Measurements from ENCODE around the gene SLC2A1.

Gene SLC2A1

DNA sequence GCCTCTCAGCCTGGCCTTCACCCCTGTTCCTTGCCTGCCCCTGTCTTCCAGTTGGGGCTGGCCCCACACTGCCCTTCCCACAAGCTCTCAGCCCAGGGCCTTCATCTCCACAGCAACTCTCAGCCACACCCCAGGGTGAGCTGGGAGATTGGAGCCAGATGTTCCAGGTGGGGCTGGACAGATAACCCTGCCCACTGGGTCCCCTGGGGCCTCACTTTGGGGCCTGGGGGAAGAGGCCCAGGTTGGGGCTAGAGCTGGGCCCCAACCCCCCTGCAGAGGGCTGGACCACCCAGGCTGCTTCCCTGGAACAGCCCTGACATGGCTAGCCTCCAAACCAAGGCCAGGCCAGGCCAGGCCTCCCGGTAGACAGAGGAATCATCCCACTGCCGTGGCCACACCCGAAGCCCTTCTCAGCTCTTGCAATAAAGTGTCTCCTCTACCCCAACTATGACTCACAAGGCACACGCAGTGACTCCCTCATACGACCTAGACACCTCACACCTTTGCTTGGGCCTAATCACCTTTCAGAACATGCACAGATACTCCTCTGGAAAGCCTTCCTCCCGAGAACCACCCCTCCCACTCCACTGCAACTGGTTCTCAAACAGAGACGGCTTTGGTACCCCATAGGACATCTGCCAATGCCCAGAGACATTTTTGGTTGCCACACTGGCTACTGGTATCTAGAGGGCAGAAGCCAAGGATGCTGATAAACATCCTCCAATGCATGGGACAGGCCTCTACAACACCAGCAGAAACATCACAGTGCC lies 22.2 kb downstream of the SLC2A1 start:
- peak; percentile 98 for TF ChIP-seq GATA1 (IDR thresholded peaks at IDR 0.05; ENCODE audit: low read depth, low read length)
- peak; percentile 53 for TF ChIP-seq POLR2A (IDR thresholded peaks at IDR 0.05; ENCODE audit: low read length)

DNA sequence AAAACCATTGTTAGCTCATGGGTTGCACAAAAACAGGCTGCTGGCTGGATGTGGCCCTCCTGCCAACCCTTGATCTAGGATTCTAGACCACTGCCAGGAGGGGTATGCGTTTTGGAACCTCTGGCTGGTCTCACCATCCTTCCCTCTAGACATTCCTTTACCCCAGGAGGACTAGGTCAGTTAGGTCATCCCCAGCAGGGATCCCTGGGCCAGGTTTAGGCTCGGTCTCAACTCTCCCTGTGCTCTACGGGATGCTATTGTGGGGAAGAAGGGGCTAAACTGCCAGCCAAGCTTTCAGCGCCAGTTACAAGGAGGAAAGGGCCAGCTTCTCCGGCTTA lies 22.7 kb downstream of the SLC2A1 start:
- TF ChIP-seq POLR2A (IDR thresholded peaks at IDR 0.05; ENCODE audit: low read length) (no peak), GATA1 (IDR thresholded peaks at IDR 0.05; ENCODE audit: low read depth, low read length) (no peak)
- DNase-seq: no peak

More for the DNA sequence above, 22.2 kb downstream of the SLC2A1 start:
- peak; percentile 97 to 99 for DNase-seq

DNA sequence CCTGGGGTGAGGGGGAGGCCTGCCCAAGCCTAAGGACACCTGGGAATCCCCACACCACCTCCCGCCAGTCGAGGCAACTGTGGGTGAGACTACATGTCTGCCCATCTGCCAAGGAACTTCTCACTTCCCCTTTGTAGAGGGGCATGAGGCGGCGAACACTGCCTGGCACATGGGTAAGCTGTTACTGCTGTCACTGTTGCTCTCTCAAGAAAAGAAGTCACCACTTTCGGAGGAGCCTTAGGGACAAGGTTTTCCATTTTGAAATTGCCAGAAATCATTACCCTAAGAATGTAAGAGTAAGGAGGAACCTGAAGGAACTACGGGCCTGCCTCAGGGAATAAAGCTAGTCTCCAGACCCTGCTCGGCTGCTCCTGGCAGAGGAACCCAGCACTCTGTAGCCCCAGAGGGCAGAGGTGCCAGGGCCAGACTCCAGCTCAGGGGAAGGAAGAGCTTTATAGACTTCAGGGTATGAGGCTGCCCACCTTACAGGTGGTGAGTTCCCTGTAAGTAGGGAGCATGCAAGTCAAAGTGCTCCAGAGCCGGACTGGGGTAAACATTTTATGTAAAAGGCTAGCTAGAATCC lies 23.3 kb downstream of the SLC2A1 start:
- no peak for DNase-seq
- TF ChIP-seq POLR2A (IDR thresholded peaks at IDR 0.05; ENCODE audit: low read length) (no peak), GATA1 (IDR thresholded peaks at IDR 0.05; ENCODE audit: low read depth, low read length) (no peak)

DNA sequence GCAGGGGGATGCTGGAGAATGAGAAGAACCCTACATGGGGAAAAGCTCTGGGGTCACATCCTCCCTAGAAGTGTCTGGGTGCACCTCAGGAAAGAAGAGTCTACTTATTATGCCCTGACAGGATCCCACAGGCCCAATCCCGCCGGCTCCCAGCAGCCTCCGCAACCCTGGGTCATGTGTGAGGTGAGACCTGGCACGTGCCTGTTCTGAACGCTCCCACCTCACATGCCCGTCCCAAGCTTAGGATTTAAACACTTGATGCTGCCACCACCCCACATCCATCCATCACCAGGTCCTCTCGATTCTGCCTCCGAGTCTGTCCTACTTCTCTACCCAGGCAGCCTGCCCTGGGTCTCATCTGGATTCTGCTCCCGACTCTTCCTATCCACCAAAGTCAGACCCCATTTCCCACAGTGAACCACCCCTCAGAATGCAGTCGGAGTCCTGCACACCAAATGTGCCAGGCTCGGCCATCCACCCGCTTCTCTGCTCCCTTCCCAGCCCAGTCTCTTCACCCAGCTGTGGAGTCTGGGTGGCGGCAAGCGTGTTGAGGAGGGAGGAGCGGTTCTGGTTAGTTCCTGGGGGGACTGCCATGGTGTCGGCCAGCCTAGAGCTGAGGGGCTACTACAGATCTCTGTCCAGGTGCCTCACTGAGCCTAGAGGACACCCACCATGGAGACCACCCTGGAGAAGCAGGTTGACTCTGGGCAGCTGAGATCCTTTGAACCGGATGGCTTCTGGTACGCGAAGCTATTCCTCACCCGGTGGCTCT lies 23.9 kb downstream of the SLC2A1 start:
- DNase-seq: no peak
- no peak for TF ChIP-seq GATA1 (IDR thresholded peaks at IDR 0.05; ENCODE audit: low read depth, low read length)
- no peak for TF ChIP-seq POLR2A (IDR thresholded peaks at IDR 0.05; ENCODE audit: low read length)

DNA sequence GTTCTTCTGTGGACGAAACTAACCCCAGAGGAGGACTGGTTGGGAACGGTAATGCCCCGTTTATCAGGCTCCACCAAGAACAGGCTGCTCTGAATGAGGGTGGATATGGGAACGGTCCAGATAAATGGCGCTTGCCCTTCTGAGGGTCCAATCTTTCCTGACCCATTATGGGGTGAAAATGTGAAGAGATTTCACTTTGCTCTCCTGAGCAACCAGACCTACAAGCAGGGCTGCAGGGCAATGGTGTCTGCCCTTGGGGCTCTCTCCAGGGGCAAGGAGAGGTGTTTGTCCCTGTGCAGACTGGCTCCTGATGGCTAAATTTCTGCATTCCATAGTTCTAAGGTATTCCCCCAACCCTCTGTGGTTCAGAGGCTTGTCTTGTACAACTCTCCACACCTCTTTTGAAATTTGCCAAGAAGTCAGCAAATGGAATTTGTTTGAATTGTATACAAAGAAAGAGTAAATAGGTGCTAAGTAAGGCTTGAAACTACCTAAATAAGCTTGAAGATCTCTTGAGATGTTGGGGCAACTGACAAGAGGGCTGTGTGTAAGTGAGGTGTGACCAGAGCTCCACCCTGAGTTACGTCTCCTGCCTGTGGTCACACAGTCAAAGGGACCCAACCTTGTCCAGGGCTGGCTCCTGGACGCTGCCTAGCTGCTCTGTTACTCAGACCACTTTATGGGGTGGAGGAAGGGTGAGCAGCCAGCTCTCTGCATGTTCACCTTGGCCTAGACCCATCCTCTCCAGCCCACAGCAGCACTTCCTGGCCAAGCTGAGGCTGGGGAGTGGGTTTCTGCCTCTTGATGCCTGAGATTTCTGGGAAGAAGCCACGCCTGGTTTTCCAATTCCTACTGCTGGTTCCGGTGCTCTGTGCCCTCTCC lies 24.8 kb downstream of the SLC2A1 start:
- DNase-seq: no peak
- TF ChIP-seq GATA1 (IDR thresholded peaks at IDR 0.05; ENCODE audit: low read depth, low read length) (no peak), POLR2A (IDR thresholded peaks at IDR 0.05; ENCODE audit: low read length) (peak; percentile 14)

DNA sequence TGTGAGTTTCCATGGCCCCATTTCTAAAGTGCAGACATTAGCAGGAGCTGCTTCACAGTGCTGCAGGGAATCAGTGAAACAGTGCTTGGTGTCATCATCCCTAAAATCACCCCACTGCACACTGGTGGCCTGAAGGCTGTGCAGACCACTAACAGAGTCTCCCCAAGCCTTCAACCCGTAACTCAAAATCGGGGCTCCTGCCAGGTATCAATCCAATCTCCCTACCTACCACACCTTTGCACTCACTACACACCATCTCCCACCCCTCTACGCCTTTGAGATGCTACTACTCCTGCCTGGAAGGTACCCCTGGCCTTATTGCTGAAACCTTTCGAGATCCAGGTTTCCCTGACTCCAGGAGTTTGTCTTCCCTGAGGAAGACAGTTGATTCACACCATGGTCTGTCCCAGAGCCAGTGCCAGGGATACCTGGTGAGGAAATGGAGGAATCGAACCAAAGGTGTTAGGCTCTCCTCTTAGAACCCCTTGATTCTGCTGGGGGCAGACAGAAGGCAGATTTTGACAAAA lies 25.5 kb downstream of the SLC2A1 start:
- DNase-seq: no peak
- TF ChIP-seq GATA1 (IDR thresholded peaks at IDR 0.05; ENCODE audit: low read depth, low read length): no peak
- TF ChIP-seq POLR2A (IDR thresholded peaks at IDR 0.05; ENCODE audit: low read length): no peak

DNA sequence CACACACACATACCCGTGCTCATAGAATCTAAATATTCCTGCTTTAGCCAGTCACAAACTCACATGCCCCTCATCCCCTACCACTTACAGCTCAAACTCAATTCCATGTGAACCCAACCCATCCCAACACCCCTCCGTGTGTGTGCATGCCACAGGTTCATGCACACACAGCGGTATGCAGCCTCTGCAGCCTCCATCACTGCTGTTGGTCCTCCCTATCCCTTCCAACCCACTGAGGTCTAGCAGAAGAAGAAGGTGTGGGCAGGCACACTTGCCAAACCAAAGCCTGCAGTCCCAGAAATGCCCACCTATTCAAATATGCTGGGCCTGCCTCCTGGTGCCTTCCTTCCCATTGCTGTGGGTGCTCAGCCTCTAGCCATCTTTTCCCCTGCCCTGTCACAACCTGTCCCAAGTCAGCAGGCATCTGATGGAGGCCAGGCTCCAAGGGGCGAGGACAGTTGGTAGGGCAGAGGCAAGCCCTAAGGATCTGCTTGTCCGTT lies 26.2 kb downstream of the SLC2A1 start:
- TF ChIP-seq POLR2A (IDR thresholded peaks at IDR 0.05; ENCODE audit: low read length) (peak; percentile 36), GATA1 (IDR thresholded peaks at IDR 0.05; ENCODE audit: low read depth, low read length) (no peak)
- no peak for DNase-seq

DNA sequence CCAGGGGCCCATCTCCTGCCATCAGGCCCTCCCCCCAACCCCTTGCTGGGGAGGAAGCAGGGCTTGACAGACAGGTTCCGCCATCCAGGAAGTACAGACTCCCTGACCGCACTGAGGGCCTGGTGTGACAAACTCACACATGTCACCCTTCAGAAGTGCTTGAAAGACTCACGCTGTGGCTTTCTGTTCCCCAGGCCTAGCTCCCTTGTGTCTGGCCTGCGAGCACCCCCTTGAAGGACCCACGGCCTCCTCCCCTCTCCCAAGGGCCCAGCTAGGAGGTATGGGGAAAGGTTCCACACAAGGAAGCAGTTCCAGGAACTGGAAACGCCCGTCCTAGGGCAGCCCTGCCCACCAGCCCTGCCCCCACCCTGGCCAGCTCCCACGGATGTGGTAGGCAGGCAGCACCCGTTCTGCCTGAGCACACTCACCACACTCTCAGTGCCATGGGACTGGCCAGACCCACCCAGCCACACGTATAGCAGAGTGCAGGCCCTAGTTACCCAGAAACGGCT lies 26.7 kb downstream of the SLC2A1 start:
- TF ChIP-seq POLR2A (IDR thresholded peaks at IDR 0.05; ENCODE audit: low read length) (peak; percentile 45), GATA1 (IDR thresholded peaks at IDR 0.05; ENCODE audit: low read depth, low read length) (no peak)

DNA sequence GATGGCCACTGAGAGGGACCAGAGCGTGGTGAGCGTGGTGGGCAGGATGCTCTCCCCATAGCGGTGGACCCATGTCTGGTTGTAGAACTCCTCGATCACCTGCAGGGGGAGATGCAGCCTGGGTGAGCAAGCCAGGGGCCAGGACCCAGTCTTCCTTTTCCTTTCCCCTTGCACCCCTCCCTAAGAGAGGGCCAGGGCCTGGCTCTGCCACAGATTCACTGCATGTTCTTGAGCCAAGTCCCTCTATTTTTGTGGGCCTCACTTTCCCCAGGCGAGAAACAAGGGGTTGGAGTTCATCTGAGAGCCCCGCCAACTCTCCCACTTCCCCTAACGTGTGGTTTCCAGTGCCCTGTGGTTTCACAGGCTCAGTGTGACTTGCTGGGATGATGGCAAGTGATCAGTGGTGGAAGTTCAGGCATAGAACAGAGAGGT lies 27.5 kb downstream of the SLC2A1 start:
- TF ChIP-seq GATA1 (IDR thresholded peaks at IDR 0.05; ENCODE audit: low read depth, low read length) (no peak), POLR2A (IDR thresholded peaks at IDR 0.05; ENCODE audit: low read length) (no peak)
- DNase-seq: peak; percentile 77 to 80

More for the DNA sequence above, 26.7 kb downstream of the SLC2A1 start:
- DNase-seq: peak in 1 of 2 experiments; percentile 61

DNA sequence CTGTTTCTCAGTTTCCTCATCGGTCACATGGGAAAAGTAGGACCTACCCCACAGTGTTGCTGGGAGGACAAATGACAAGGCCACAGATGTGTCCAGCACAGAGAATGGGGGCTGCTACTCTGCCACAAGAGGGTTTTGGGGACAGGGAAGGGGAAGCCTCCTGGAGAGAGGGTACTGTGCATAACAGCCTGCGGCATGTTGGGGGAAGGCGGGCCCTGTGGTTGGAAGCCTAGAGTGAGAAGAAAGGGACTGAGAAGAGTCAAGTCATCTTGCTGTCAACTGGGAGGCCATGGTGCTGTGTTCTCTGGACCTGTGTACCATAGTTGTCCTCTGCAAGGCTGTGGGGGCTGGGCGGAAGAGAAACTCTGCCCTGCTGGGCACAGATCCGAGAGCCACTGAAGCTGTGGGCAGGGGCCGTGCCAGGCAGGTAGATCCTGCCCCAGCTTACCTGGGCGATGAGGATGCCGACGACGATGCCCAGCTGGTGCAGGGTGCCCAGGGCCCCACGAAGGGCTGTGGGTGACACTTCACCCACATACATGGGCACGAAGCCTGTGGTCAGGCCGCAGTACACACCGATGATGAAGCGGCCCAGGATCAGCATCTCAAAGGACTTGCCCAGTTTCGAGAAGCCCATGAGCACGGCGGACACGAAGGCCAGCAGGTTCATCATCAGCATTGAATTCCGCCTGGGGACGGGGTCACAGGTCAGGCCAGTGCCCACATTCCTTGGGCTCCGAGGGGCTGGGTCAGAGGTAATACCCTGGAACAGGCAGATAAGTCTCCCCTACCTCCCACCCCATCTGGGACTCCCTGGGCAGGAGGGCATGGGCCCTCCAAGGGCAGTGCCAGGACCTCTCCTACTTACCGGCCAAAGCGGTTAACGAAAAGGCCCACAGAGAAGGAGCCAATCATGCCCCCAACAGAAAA lies 28.2 kb downstream of the SLC2A1 start:
- no peak for TF ChIP-seq POLR2A (IDR thresholded peaks at IDR 0.05; ENCODE audit: low read length)
- no peak for DNase-seq

DNA sequence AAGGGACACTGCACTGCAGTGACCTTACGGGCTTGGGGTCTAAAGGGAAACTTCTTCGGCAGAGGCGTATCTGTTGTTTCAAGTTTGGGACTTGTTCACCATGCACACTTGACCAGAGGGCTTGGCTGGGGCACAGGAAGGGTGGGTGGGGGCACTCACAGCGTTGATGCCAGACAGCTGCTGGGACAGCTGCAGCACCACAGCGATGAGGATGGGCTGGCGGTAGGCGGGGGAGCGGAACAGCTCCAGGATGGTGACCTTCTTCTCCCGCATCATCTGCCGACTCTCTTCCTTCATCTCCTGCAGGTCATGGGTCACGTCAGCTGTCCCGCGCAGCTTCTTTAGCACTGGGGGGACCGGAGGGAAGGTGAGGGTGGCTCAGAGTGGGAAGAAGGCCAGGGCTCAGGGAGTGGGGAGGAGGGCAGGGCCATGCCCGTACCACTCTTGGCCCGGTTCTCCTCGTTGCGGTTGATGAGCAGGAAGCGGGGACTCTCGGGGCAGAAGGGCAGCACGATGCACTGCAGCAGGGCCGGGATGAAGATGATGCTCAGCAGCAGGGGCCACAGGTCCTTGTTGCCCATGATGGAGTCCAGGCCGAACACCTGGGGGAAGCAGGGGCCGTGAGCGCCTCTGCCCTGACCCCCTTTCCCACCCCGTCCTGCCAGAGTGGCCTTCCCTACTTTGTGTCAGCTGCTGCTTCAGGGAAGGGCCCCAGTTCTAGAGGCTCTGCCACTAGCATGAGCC lies 29.1 kb downstream of the SLC2A1 start:
- no peak for TF ChIP-seq POLR2A (IDR thresholded peaks at IDR 0.05; ENCODE audit: low read length)
- no peak for TF ChIP-seq GATA1 (IDR thresholded peaks at IDR 0.05; ENCODE audit: low read depth, low read length)

More for the DNA sequence above, 29.1 kb downstream of the SLC2A1 start:
- no peak for DNase-seq

Measured in erythroblast (primary cell).